GM12878 (cell line): Measurements from ENCODE around the gene LASP1NB.

Experiments
- ATAC-seq: fragments of 200-7000 bp; cut with Tn5 transposase; 3 replicates; pipeline ENCODE4 v1.9.1; 2020; ENCODE audit warnings: mild to moderate bottlenecking, moderate library complexity
- BruUV-seq: library from RNA; stranded (reverse); fragments of 400-500 nt; replicated peaks from 2 replicates; lab custom pipeline; 2021; lab: Mats Ljungman, UMichigan
- CTCF ChIA-PET: fragments of 300-600 bp; sonication (Branson Sonifier 250); formaldehyde crosslinking; extraction: SDS; loops from one replicate; lab custom pipeline; 2021; ENCODE audit warnings: inconsistent platforms; lab: Yijun Ruan, JAX
- POLR2A ChIA-PET: fragments of 350-600 bp; formaldehyde crosslinking; extraction: SDS; loops from one replicate; lab custom pipeline; 2021; ENCODE audit warnings: inconsistent platforms; lab: Charles Lee
- RAD21 ChIA-PET: fragments of 300-600 bp; sonication (Branson Sonifier 250); formaldehyde crosslinking; loops from one replicate; lab custom pipeline; 2023; ENCODE audit warnings: antibody characterized with exemption; ENCODE audit not compliant: unreplicated experiment; lab: Charles Lee
- SMC1A ChIA-PET: fragments of 300-600 bp; sonication (Branson Sonifier 250); formaldehyde crosslinking; loops from one replicate; lab custom pipeline; 2023; ENCODE audit not compliant: unreplicated experiment, uncharacterized antibody; lab: Charles Lee
- DNase-seq: peaks from one replicate; pipeline ENCODE4 v3.0.0-alpha.2; 2011; ENCODE audit warnings: low read depth, low spot score
- FAIRE-seq: peaks from 3 replicates; lab custom pipeline; 2011; peaks lifted over from hg19 to GRCh38; lab: Jason Lieb, UNC
- H2AFZ ChIP-seq: 2 replicates; pipeline ENCODE4 v1.6.0; 2011; ENCODE audit warnings: low read depth, low read length, control low read depth; ENCODE audit not compliant: control insufficient read depth
- H3K27ac ChIP-seq: 2 replicates; pipeline ENCODE4 v1.5.1; 2011; ENCODE audit warnings: control low read depth; ENCODE audit not compliant: control insufficient read depth, insufficient read depth
- H3K27me3 ChIP-seq, 2 experiments: replicated peaks in 1 of 2; 2 replicates each; pipeline versions ENCODE4 v1.6.0 to v1.6.1; 2011; ENCODE audit warnings: low read length in 1 of 2; ENCODE audit not compliant: control insufficient read depth in 2 of 2, insufficient read depth in 2 of 2
- H3K36me3 ChIP-seq, 2 experiments: 2 replicates each; pipeline ENCODE4 v1.5.1; 2011; ENCODE audit warnings: low read length in 1 of 2; ENCODE audit not compliant: control insufficient read depth in 2 of 2, insufficient read depth in 2 of 2
- H3K4me1 ChIP-seq: 2 replicates; pipeline ENCODE4 v1.6.1; 2011; ENCODE audit warnings: mild to moderate bottlenecking, low read length, moderate library complexity, mixed read lengths; ENCODE audit not compliant: control insufficient read depth, insufficient read depth
- H3K4me2 ChIP-seq: 2 replicates; pipeline ENCODE4 v1.6.0; 2011; ENCODE audit warnings: control low read depth; ENCODE audit not compliant: control insufficient read depth, insufficient read depth
- H3K4me3 ChIP-seq: fragments of 200-600 bp; sonication (generic); 2 replicates; pipeline ENCODE4 v1.5.1; 2016
- H3K79me2 ChIP-seq: 2 replicates; pipeline ENCODE4 v1.6.0; 2011; ENCODE audit warnings: low read length; ENCODE audit not compliant: control insufficient read depth, insufficient read depth
- H3K9ac ChIP-seq: 2 replicates; pipeline ENCODE4 v1.8.0; 2011; ENCODE audit warnings: low read length, control low read depth, mixed read lengths; ENCODE audit not compliant: control insufficient read depth, insufficient read depth
- H3K9me3 ChIP-seq: replicated peaks from 3 replicates; pipeline ENCODE4 v1.5.1; 2011; ENCODE audit warnings: mild to moderate bottlenecking, low read length; ENCODE audit not compliant: control insufficient read depth, insufficient read depth
- H4K20me1 ChIP-seq: 2 replicates; pipeline ENCODE4 v1.6.0; 2011; ENCODE audit not compliant: control insufficient read depth, insufficient read depth
- ATF3 ChIP-seq: IDR thresholded peaks from 2 replicates; pipeline ENCODE4 v1.6.1; 2011; ENCODE audit warnings: low read depth, mild to moderate bottlenecking, low read length, moderate library complexity, borderline replicate concordance; ENCODE audit errors: extremely low read depth
- EED ChIP-seq: sonication (generic); IDR thresholded peaks from 2 replicates; pipeline ENCODE4 v1.6.1; 2016; ENCODE audit warnings: antibody characterized with exemption, low read depth
- HDAC6 ChIP-seq: fragments of 200-600 bp; sonication (generic); IDR thresholded peaks from one replicate; pipeline ENCODE4 v1.8.0; 2017; ENCODE audit warnings: antibody characterized with exemption; ENCODE audit not compliant: unreplicated experiment
- JUND ChIP-seq: IDR thresholded peaks from 2 replicates; pipeline ENCODE4 v1.6.1; 2012; ENCODE audit warnings: low read depth, mild to moderate bottlenecking, low read length, improper control_type of control experiment, moderate library complexity
- NFYB ChIP-seq: IDR thresholded peaks from 2 replicates; pipeline ENCODE4 v1.6.1; 2011; ENCODE audit warnings: low read depth, mild to moderate bottlenecking, low read length, improper control_type of control experiment, moderate library complexity; ENCODE audit not compliant: insufficient read depth
- POLR2AphosphoS2 ChIP-seq: IDR thresholded peaks from 2 replicates; pipeline ENCODE4 v1.6.1; 2011; ENCODE audit warnings: low read depth, mild to moderate bottlenecking, low read length, improper control_type of control experiment, moderate library complexity
- POLR2AphosphoS5 ChIP-seq: IDR thresholded peaks from 2 replicates; pipeline ENCODE4 v1.6.1; 2011; ENCODE audit warnings: mild to moderate bottlenecking, low read length, inconsistent platforms
- PRDM15 ChIP-seq: fragments of 450-650 bp; formaldehyde crosslinking; IDR thresholded peaks from 2 replicates; pipeline ENCODE4 v1.4.0; 2020; ENCODE audit warnings: mild to moderate bottlenecking, moderate library complexity
- RUNX3 ChIP-seq: IDR thresholded peaks from 2 replicates; pipeline ENCODE4 v1.6.1; 2012; ENCODE audit warnings: low read length, inconsistent platforms
- SIN3A ChIP-seq: IDR thresholded peaks from 2 replicates; pipeline ENCODE4 v1.6.1; 2012; ENCODE audit warnings: low read depth, low read length, improper control_type of control experiment
- SPI1 ChIP-seq: IDR thresholded peaks from 2 replicates; pipeline ENCODE4 v1.6.1; 2011; ENCODE audit warnings: low read depth, mild to moderate bottlenecking, low read length, moderate library complexity, borderline replicate concordance; ENCODE audit not compliant: insufficient read depth
- SREBF1 ChIP-seq: IDR thresholded peaks from 2 replicates; pipeline ENCODE4 v1.6.1; 2012; ENCODE audit warnings: mild to moderate bottlenecking, low read length
- SREBF2 ChIP-seq: IDR thresholded peaks from 2 replicates; pipeline ENCODE4 v1.6.1; 2012; ENCODE audit warnings: mild to moderate bottlenecking, low read length
- WGBS: methylation state at CpG from one replicate; pipeline ENCODE4 v1.1.6; 2016; ENCODE audit warnings: low lambda C conversion rate; ENCODE audit not compliant: insufficient replicate concordance, insufficient coverage; ENCODE audit errors: missing lambda C conversion rate; 5-methylcytosine and 5-hydroxymethylcytosine counted together
- in situ Hi-C: fragments of 300-500 bp; cut with MboI; formaldehyde crosslinking; loops from 9 replicates; pipeline ENCODE4 v1.14.3; 2018; ENCODE audit warnings: mixed read lengths
- intact Hi-C: fragments of 100-400 bp; cut with micrococcal nuclease; formaldehyde crosslinking; loops from one replicate; pipeline ENCODE4 v1.14.2; 2022; ENCODE audit not compliant: unreplicated experiment

LASP1NB gene

GRCh38 chr17:38912221-38912813 is 13.1 kb upstream of the LASP1NB start:
- TF ChIP-seq EED (no peak), NFYB (no peak), RUNX3 (no peak), PRDM15 (CRISPR knock-in tag) (no peak), SIN3A (no peak), ATF3 (no peak), JUND (no peak), SREBF2 (no peak), SPI1 (no peak), HDAC6 (no peak), SREBF1 (no peak), POLR2AphosphoS5 (no peak), POLR2AphosphoS2 (no peak)
- in situ Hi-C loops (no loop called here), intact Hi-C loops (no loop called here)
- over 99% methylated on average over 13 of the region's 13 CpGs for WGBS
- no peak overlapping the region for H3K27ac ChIP-seq
- ATAC-seq (no peak), FAIRE-seq (no peak), DNase-seq (no peak)
- no peak overlapping the region for H3K4me3 ChIP-seq
- H3K79me2 ChIP-seq, result no peaks in the 10 kb centered on the region
- no TSS peak for BruUV-seq
- H3K27me3 ChIP-seq, result no peaks in the 10 kb centered on the region
- no peak overlapping the region for H3K4me2 ChIP-seq
- no peak overlapping the region for H3K9ac ChIP-seq
- ChIA-PET RAD21 (no interaction called here), POLR2A (no interaction called here), CTCF (no interaction called here), SMC1A (no interaction called here)
- H3K36me3 ChIP-seq, result peaks cover 14 to 34% of the 10 kb centered on the region in 2 experiments
- H2AFZ ChIP-seq, result no peak overlapping the region
- no peaks in the 10 kb centered on the region for H3K9me3 ChIP-seq
- H3K4me1 ChIP-seq, result peaks cover 2% of the 10 kb centered on the region; the same call in 1 of the 2 replicates
- no peaks in the 10 kb centered on the region for H4K20me1 ChIP-seq
